ENCODE measurements around the gene ATP5PO. TPM values are rescaled to one million over a fixed set of nuclear protein-coding genes. Genes with fewer than 3 reads are reported as not detected.

The ATP5PO gene
- total and polyA plus RNA-seq, 11 donors = 472 to 2,204 (median 745) TPM

DNA sequence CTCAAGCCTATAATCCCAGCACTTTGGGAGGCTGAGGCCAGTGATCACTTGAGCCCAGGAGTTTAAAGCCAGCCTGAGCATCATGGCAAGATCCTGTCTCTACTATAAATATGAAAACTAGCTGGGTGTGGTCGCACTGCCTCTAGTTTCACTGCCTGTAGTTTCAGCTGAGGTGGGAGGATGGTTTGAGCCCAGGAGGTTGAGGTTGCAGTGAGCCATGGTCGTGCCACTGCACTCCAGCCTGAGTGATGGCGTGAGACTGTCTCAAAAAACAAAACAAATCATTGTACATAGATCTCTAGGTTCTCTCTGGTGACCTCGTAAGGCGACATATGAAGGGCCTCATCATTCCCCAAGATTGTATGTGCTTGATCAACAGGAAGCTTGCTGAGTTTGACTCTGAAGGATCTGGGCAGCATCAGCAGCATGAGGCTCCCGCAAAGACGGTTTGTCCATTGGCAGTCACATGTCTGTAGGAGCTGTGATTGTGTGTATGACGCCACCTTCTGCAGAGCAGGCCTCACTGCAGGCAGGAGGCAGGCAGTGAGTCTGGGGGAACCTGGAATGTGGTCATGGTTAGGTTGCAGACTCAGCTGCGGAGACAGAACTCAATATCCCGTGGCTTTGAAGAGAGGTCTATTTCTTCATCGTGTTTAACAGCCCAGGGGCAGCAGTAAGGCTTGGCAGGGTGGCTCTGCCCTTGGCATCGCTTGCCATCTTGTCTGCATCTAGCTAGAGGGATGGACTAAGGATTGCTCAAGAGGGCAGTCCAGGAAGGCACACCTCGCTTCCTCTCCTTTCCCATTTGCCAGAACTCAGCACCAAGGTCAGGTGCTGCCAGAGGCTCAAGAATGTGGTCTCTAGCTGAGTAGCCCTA, 14.0 kb downstream of the ATP5PO start:
- Histone ChIP-seq H3K27me3 (no peaks in the 10 kb centered on the region), H3K36me3 (peaks cover 0 to 73% (median 61%) of the 10 kb centered on the region in 9 donors), H3K27ac (peak overlapping the region in 1 of 12 donors; percentile 18), H3K4me1 (peaks cover 0 to 5% (median 0%) of the 10 kb centered on the region in 12 donors), H3K4me3 (no peak overlapping the region), H3K9me3 (no peaks in the 10 kb centered on the region)
- no peak for TF ChIP-seq POLR2A (IDR thresholded peaks at IDR 0.05)
- TF ChIP-seq, protein P1, sequence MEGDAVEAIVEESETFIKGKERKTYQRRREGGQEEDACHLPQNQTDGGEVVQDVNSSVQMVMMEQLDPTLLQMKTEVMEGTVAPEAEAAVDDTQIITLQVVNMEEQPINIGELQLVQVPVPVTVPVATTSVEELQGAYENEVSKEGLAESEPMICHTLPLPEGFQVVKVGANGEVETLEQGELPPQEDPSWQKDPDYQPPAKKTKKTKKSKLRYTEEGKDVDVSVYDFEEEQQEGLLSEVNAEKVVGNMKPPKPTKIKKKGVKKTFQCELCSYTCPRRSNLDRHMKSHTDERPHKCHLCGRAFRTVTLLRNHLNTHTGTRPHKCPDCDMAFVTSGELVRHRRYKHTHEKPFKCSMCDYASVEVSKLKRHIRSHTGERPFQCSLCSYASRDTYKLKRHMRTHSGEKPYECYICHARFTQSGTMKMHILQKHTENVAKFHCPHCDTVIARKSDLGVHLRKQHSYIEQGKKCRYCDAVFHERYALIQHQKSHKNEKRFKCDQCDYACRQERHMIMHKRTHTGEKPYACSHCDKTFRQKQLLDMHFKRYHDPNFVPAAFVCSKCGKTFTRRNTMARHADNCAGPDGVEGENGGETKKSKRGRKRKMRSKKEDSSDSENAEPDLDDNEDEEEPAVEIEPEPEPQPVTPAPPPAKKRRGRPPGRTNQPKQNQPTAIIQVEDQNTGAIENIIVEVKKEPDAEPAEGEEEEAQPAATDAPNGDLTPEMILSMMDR (IDR thresholded peaks at IDR 0.05) = peak in 10 of 12 donors; percentile 20 to 59 (median 39)
- peak; percentile 41 to 70 (median 68) for ATAC-seq
- WGBS, 4 donors = 62 to 65% (median 64%) methylated on average over 13 of the region's 13 CpGs
- intact Hi-C loops (cut with DNase I) = loop anchor here in 1 of 10 donors (10.0 kb wide), 1 partner anchor 723 kb away; no protein-coding TSS in a partner anchor
- peak in 2 of 5 donors; percentile 23 to 36 for DNase-seq

DNA sequence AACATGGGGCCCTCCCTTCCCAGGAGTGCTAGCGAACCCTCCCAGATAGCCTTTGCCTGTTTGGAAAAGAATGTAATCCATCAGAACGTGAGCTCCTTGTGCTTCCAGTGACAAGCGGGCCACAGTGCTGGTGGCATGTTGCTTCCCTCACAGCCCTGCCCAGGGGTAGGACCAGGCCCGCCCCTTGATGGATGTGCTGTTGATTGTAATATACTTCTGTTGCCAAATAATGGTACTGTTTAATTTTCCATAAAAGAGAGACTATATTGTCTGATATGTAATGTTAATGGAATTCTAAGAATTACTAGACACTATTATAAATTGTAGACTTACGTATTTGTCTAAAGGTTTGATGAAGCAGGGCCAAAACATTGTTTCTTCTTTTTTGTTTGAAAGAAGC, 16.4 kb downstream of the ATP5PO start:
- Histone ChIP-seq H3K4me3 (no peak overlapping the region), H3K27ac (peak overlapping the region in 1 of 12 donors; percentile 34), H3K27me3 (no peaks in the 10 kb centered on the region), H3K36me3 (peaks cover 0 to 49% (median 37%) of the 10 kb centered on the region in 9 donors), H3K9me3 (no peaks in the 10 kb centered on the region), H3K4me1 (peaks cover 0 to 14% (median 4%) of the 10 kb centered on the region in 12 donors)
- TF ChIP-seq, protein P1 (IDR thresholded peaks at IDR 0.05) = no peak
- no peak for TF ChIP-seq POLR2A (IDR thresholded peaks at IDR 0.05)
- no peak for DNase-seq
- ATAC-seq = no peak
- 87 to 90% (median 87%) methylated on average over 5 of the region's 5 CpGs for WGBS, 4 donors
- intact Hi-C loops (cut with DNase I) = loop anchor here in 5 of 10 donors (5.0 to 10.0 kb wide), 2 partner anchors 254 to 257 kb away; partner anchors contain the start of genes CRYZL1 (in 5 of the 5) and ITSN1 (in 5 of the 5)

DNA sequence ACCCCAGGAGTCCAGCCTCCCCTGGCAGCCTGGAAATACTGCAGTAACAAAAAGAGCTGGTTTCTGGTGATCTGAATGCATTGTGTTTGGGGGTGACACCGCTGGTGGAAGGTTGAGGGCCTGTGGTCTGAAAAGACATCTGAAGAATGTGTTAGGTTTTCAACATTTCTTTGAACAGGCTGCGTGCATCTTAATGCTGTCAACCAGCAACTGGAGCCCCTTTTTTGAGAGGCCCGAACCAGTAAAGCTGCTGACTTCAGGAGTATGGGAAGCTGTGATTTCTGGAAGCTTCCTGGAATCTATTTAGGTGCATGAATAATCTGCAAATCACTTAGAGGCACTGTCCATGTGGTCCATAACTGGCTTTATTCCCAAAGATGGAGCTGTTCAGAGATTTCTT, 17.0 kb downstream of the ATP5PO start:
- intact Hi-C loops (cut with DNase I) = loop anchor here in 5 of 10 donors (5.0 to 10.0 kb wide), 2 partner anchors 254 to 256 kb away; partner anchors contain the start of genes CRYZL1 (in 5 of the 5) and ITSN1 (in 5 of the 5)
- Histone ChIP-seq H3K9me3 (no peaks in the 10 kb centered on the region), H3K36me3 (peaks cover 0 to 42% (median 31%) of the 10 kb centered on the region in 9 donors), H3K4me3 (no peak overlapping the region), H3K27me3 (no peaks in the 10 kb centered on the region), H3K4me1 (peaks cover 0 to 20% (median 4%) of the 10 kb centered on the region in 12 donors), H3K27ac (peak overlapping the region in 1 of 12 donors; percentile 34)
- TF ChIP-seq POLR2A (IDR thresholded peaks at IDR 0.05) = no peak
- TF ChIP-seq, protein P1 (IDR thresholded peaks at IDR 0.05) = no peak
- DNase-seq (no peak), ATAC-seq (no peak)
- WGBS, 4 donors = 91 to 95% (median 94%) methylated on average over 3 of the region's 3 CpGs

DNA sequence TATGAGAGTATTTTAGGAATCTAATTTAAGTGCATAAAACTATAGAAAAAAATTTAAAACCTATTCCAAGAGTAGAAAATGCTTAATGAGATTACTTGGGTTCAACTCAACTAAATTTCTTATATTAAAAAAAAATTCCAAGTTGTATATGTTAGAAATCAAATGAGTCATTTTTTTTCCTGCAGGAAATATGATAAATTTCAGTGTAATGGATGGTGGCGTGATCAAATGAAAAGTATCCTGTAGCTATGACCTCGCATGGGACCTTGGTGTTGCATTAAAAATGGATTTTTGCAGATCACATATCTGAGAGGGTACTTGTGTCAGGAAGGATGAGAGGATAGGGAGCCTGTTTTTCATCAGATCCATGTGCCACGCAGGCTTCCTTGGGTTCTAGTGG, 17.9 kb downstream of the ATP5PO start:
- H3K36me3 ChIP-seq = peaks cover 0 to 34% (median 22%) of the 10 kb centered on the region in 9 donors
- no peak overlapping the region for H3K27ac ChIP-seq
- no peak overlapping the region for H3K4me3 ChIP-seq
- peaks cover 0 to 20% (median 4%) of the 10 kb centered on the region in 12 donors for H3K4me1 ChIP-seq
- intact Hi-C loops (cut with DNase I) = loop anchor here in 5 of 10 donors (5.0 to 10.0 kb wide), 2 partner anchors 253 to 255 kb away; partner anchors contain the start of genes CRYZL1 (in 5 of the 5) and ITSN1 (in 5 of the 5)
- WGBS, 4 donors = 94 to 99% (median 96%) methylated on average over 3 of the region's 3 CpGs
- no peak for DNase-seq
- H3K9me3 ChIP-seq = no peaks in the 10 kb centered on the region
- no peaks in the 10 kb centered on the region for H3K27me3 ChIP-seq
- no peak for ATAC-seq
- TF ChIP-seq, protein P1 (IDR thresholded peaks at IDR 0.05) = no peak
- TF ChIP-seq POLR2A (IDR thresholded peaks at IDR 0.05) = no peak
